Stimulated activated effector memory CD8-positive, alpha-beta T cell treated with anti-CD3 and anti-CD28 coated beads, Interleukin-12 subunit alpha, Interleukin-12 subunit beta, amount 100 ng/mL, for 72 hours (primary cell): Measurements from ENCODE around the gene ANGPTL2.
"Not testable (repeated sequence)": the region's sequence is repeated elsewhere in the genome, so short reads cannot be mapped to it uniquely, and the experiment has no call there.

Experiments
- ATAC-seq: fragments of 150-1000 bp; cut with Tn5 transposase; 2 replicates; pipeline ENCODE4 v1.10.0; 2021
- DNase-seq, 2 donors: peaks; one replicate each; pipeline ENCODE4 v3.0.0; 2021 to 2022; ENCODE audit warnings: low spot score in 2 of 2
- H3K27ac Mint-ChIP-seq: one replicate; pipeline ENCODE4 v1.8.0; 2022; ENCODE audit warnings: mild to moderate bottlenecking, mixed read lengths
- H3K36me3 Mint-ChIP-seq: one replicate; pipeline ENCODE4 v1.8.0; 2022; ENCODE audit warnings: mild to moderate bottlenecking, mixed read lengths
- H3K4me1 Mint-ChIP-seq: one replicate; pipeline ENCODE4 v1.8.0; 2022; ENCODE audit warnings: mixed read lengths
- H3K4me3 Mint-ChIP-seq: one replicate; pipeline ENCODE4 v1.8.0; 2022; ENCODE audit warnings: mild to moderate bottlenecking, mixed read lengths
- H3K9me3 Mint-ChIP-seq: one replicate; pipeline ENCODE4 v1.8.0; 2022; ENCODE audit warnings: mixed read lengths

Gene ANGPTL2

GRCh38 chr9:127122176-127123063, at the start of gene ANGPTL2:
ANGPTL2 (minus strand) TSS chr9:127122635; CDS start chr9:127108731, 13,904 bp downstream.
- Mint-ChIP-seq H3K36me3 (no peaks in the 10 kb centered on the region), H3K27ac (no peak within 1 kb of the TSS), H3K4me3 (no peak within 1 kb of the TSS), H3K9me3 (no peaks in the 10 kb centered on the region), H3K4me1 (peaks cover 7% of the 10 kb centered on the region)
- DNase-seq (no peak), ATAC-seq (peak; percentile 56)

GRCh38 chr9:127171348-127171747, 48.9 kb upstream of the ANGPTL2 start:
- H3K36me3 Mint-ChIP-seq, ATAC-seq, H3K9me3 Mint-ChIP-seq, H3K4me3 Mint-ChIP-seq, DNase-seq, H3K4me1 Mint-ChIP-seq, H3K27ac Mint-ChIP-seq: not testable (repeated sequence)

DNA sequence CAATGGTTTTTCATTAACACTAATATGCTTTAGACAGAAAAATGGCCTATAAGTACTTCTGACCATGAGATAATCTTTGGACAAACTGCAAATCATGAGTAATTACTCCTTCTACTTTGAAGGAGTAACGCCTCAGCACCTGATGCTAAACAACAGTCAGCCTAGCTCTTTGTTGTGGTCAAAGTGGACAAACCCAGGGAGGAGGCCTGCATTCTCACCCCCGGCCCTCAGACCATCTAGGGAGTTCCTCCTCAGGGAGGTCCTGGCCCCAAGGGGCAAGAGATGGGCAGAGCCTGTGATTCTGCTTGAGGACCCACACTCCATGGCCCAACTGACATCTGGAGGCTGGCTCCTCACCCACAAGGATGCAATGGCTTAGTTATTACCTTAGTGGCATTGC, 48.2 kb upstream of the ANGPTL2 start:
- no peak overlapping the region for H3K27ac Mint-ChIP-seq
- H3K36me3 Mint-ChIP-seq: no peaks in the 10 kb centered on the region
- no peak for ATAC-seq
- H3K4me3 Mint-ChIP-seq: no peak overlapping the region
- H3K9me3 Mint-ChIP-seq: no peaks in the 10 kb centered on the region
- peaks cover 6% of the 10 kb centered on the region for H3K4me1 Mint-ChIP-seq
- DNase-seq: no peak

DNA sequence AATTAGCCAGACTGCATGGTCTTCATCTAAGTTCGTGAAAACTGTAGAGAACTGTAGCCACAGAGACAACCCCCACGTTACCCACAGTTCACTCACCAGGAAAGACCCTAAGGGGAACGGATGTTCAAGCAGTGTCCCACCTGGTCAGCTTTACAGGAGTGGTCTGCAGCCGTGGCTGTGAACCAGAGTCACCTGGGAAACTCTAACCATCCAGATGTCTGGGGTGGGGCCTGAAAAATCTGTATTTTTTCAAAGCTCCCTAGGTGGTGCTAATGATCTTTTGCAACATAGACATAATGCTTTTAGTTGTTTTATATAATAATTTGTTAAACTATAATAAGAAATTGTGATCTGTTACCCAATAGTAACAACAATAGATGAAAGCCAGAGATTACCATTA, 47.7 kb upstream of the ANGPTL2 start:
- H3K27ac Mint-ChIP-seq: no peak overlapping the region
- H3K4me1 Mint-ChIP-seq: peaks cover 6% of the 10 kb centered on the region
- no peaks in the 10 kb centered on the region for H3K9me3 Mint-ChIP-seq
- no peak overlapping the region for H3K4me3 Mint-ChIP-seq
- ATAC-seq: no peak
- DNase-seq: no peak
- no peaks in the 10 kb centered on the region for H3K36me3 Mint-ChIP-seq

GRCh38 chr9:127169575-127169883, 47.1 kb upstream of the ANGPTL2 start:
- Mint-ChIP-seq H3K36me3 (no peaks in the 10 kb centered on the region), H3K4me1 (peaks cover 6% of the 10 kb centered on the region), H3K4me3 (no peak overlapping the region), H3K27ac (no peak overlapping the region), H3K9me3 (no peaks in the 10 kb centered on the region)
- DNase-seq: no peak
- ATAC-seq: no peak

DNA sequence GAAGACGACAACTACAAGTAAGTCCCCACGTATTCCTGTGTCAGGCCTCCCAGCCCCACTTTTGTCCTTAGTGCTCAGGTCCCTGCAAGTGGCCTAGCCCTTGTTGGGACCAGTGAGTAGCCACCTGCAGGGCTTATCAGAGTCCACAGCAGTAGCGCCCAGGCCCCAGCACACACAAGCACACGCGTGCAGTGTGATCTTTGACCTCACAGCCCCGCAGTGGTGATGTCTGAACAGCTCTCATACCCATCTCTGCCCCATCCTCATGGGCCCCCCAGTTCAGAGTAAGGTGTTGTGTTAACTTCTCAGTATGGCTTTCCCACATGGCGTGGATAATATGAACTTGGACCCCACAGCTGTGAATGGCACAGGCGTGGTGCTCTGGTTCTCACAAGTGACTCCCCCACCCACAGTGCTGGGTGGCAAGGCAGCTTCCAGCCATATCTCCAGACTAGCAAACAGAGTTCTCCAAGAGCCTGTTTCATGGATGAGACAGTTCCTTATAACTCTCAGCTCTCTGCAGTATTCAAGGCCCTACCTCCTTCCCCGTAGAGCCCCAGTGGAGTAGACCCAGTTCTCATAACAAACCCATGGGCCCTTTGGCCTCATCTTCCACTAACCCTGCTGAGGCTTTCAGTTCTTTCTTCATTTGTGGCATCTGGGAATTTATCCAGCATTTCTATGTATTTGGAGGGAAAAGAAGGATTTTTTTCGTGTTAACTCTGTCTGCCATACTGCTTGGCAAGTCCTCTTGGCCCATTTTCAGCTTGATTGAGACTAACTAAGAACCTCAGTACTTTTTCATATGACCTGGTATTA, 46.5 kb upstream of the ANGPTL2 start:
- Mint-ChIP-seq H3K27ac (peak overlapping the region; percentile 60), H3K4me1 (peaks cover 6% of the 10 kb centered on the region), H3K9me3 (no peaks in the 10 kb centered on the region), H3K36me3 (no peaks in the 10 kb centered on the region), H3K4me3 (no peak overlapping the region)
- DNase-seq (no peak), ATAC-seq (no peak)

GRCh38 chr9:127167560-127168326, 45.3 kb upstream of the ANGPTL2 start:
- no peak overlapping the region for H3K4me3 Mint-ChIP-seq
- no peak overlapping the region for H3K27ac Mint-ChIP-seq
- H3K36me3 Mint-ChIP-seq: no peaks in the 10 kb centered on the region
- ATAC-seq (no peak), DNase-seq (no peak)
- peaks cover 15% of the 10 kb centered on the region for H3K4me1 Mint-ChIP-seq
- H3K9me3 Mint-ChIP-seq: no peaks in the 10 kb centered on the region

DNA sequence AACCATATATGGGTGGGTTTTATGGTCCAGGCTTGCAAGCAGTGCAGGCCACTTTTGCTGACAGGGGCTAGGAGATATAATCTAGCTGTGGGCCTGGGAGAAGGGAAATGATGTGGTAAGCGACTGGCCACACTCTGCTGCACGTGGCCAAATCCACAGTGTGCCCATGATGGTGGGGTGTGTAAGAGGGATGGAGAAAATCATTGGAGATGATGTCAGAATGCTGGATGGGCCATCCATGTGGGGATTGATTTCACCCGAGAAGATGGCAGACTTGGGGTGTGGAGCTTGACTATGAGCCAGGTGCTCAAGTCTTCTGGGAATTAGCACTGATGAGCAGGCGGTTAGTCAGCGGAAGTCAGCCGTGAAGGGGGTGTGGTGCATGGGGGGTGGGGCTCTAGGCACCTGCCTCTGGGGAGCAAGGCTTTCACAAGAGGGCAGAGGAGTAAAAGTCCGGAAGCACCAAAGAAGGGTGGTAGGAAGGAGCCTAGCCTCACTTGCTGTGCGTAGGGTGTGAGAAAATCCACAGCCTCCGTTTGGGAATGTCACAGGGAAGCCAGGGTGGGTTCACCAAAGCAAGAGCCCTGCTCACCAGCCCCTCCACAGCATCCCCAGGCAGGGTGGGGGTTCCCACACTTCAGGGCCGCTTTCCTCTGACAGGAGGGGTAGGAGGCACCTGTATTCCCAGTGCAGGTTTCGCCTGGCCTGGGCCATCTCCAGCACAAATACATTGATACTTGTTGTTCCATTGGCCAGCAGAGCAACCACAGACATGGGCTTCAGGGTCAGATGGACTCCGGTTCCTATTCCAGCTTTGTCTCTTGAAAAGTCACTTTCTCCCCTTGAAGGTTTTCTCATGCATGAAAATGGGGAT, 44.5 kb upstream of the ANGPTL2 start:
- no peak overlapping the region for H3K27ac Mint-ChIP-seq
- H3K4me3 Mint-ChIP-seq: no peak overlapping the region
- peaks cover 22% of the 10 kb centered on the region for H3K4me1 Mint-ChIP-seq
- H3K36me3 Mint-ChIP-seq: no peaks in the 10 kb centered on the region
- no peaks in the 10 kb centered on the region for H3K9me3 Mint-ChIP-seq
- DNase-seq (no peak), ATAC-seq (no peak)

GRCh38 chr9:127166111-127166510, 43.7 kb upstream of the ANGPTL2 start:
- DNase-seq (no peak), ATAC-seq (no peak)
- H3K9me3 Mint-ChIP-seq: no peaks in the 10 kb centered on the region
- H3K27ac Mint-ChIP-seq: no peak overlapping the region
- no peak overlapping the region for H3K4me3 Mint-ChIP-seq
- no peaks in the 10 kb centered on the region for H3K36me3 Mint-ChIP-seq
- peaks cover 24% of the 10 kb centered on the region for H3K4me1 Mint-ChIP-seq

- no peaks in the 10 kb centered on the region for H3K36me3 Mint-ChIP-seq
- H3K27ac Mint-ChIP-seq: no peak overlapping the region
- H3K4me3 Mint-ChIP-seq: no peak overlapping the region
- DNase-seq (no peak), ATAC-seq (no peak)
- peaks cover 24% of the 10 kb centered on the region for H3K4me1 Mint-ChIP-seq
- no peaks in the 10 kb centered on the region for H3K9me3 Mint-ChIP-seq
These were observed 42.7 kb upstream of the ANGPTL2 start for GRCh38 chr9:127165116-127165515.

DNA sequence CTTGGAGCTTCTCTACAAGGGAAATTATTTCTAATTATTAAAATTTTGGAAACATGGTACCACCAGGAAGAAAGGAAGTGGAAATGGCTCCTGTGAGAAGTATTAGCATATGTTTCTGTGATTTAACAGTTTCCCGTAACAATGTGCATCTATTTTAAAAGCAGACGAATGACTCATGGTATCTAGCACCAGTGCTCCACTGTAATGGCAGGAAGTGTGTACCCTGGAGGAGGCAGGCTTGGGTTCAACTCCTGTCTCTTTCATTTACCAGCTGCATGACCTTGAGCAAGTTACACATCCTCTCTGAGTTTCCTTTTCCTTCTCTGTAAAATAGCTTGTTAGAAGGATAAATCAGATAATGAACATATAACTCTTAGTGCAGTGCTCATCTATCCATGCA, 41.0 kb upstream of the ANGPTL2 start:
- DNase-seq (no peak), ATAC-seq (peak; percentile 58)
- H3K4me3 Mint-ChIP-seq: no peak overlapping the region
- no peaks in the 10 kb centered on the region for H3K9me3 Mint-ChIP-seq
- H3K36me3 Mint-ChIP-seq: no peaks in the 10 kb centered on the region
- peaks cover 24% of the 10 kb centered on the region for H3K4me1 Mint-ChIP-seq
- peak overlapping the region; percentile 26 for H3K27ac Mint-ChIP-seq

DNA sequence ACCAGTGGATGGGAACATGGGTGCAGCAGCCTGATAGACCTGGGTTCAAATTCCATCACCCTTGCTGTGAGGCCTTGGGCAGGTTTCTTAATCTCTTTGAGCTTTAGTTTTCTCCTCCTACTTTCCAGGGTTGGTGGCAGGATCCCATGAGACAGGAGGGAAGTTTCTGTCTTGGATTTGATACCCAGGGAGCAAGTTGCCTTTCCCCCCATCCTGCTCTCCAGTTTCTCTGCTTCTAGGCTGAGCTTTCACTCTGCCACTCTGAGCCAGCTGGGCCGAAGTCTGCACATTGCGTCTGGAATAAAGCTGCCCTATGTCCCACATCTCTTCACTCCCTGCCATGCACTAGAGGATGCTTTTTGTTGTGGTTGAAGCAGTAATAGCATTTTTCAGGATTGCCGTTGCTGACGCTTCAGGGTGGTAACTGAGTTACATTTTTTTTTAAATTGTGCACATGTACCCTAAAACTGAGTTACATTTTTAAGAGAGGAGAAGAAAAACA, 40.5 kb upstream of the ANGPTL2 start:
- peak overlapping the region; percentile 26 for H3K27ac Mint-ChIP-seq
- H3K36me3 Mint-ChIP-seq: no peaks in the 10 kb centered on the region

GRCh38 chr9:127162046-127162863, 39.8 kb upstream of the ANGPTL2 start:
- H3K27ac Mint-ChIP-seq: peak overlapping the region; percentile 11
- H3K36me3 Mint-ChIP-seq: no peaks in the 10 kb centered on the region
- H3K4me1 Mint-ChIP-seq: peaks cover 24% of the 10 kb centered on the region
- no peaks in the 10 kb centered on the region for H3K9me3 Mint-ChIP-seq
- H3K4me3 Mint-ChIP-seq: no peak overlapping the region
- DNase-seq (no peak), ATAC-seq (peak; percentile 91)

More for the DNA sequence above, 40.5 kb upstream of the ANGPTL2 start:
- no peaks in the 10 kb centered on the region for H3K9me3 Mint-ChIP-seq
- H3K4me3 Mint-ChIP-seq: no peak overlapping the region
- no peak for ATAC-seq
- peaks cover 24% of the 10 kb centered on the region for H3K4me1 Mint-ChIP-seq
- DNase-seq: no peak
